H1 (cell line): ENCODE results near the gene AADAC. TPM values are rescaled to one million over a fixed set of nuclear protein-coding genes. Genes with fewer than 3 reads are reported as not detected.

Experiments used
- CTCF ChIA-PET: fragments of 300-600 bp; sonication (Branson Sonifier 250); formaldehyde crosslinking; loops from one replicate; lab custom pipeline; 2021; ENCODE audit not compliant: partially characterized antibody; lab: Charles Lee
- POLR2A ChIA-PET: fragments of 300-600 bp; sonication (Branson Sonifier 250); formaldehyde crosslinking; loops from one replicate; lab custom pipeline; 2021; ENCODE audit warnings: inconsistent platforms; ENCODE audit not compliant: partially characterized antibody; lab: Charles Lee
- DNase-seq, 2 experiments: peaks; one replicate each; pipeline versions ENCODE4 v3.0.0 to v3.0.0-alpha.2; 2010 to 2022; ENCODE audit warnings: low spot score in 2 of 2, low read depth in 1 of 2, mixed read lengths in 1 of 2
- FAIRE-seq: peaks from 2 replicates; lab custom pipeline; 2011; peaks lifted over from hg19 to GRCh38; lab: Jason Lieb, UNC
- H2AFZ ChIP-seq: 2 replicates; pipeline ENCODE4 v1.8.1; 2012; ENCODE audit warnings: low read length, inconsistent platforms
- H2AK5ac ChIP-seq: 2 replicates; pipeline ENCODE4 v1.6.1; 2013; ENCODE audit warnings: low read depth, low read length
- H2BK120ac ChIP-seq: replicated peaks from 2 replicates; pipeline ENCODE3; 2013; ENCODE audit warnings: low read depth, low read length, inconsistent platforms
- H2BK12ac ChIP-seq: 2 replicates; pipeline ENCODE4 v1.6.1; 2013; ENCODE audit warnings: low read depth, low read length
- H2BK15ac ChIP-seq: 2 replicates; pipeline ENCODE4 v1.6.1; 2013; ENCODE audit warnings: low read length
- H2BK20ac ChIP-seq: 2 replicates; pipeline ENCODE4 v1.6.1; 2013; ENCODE audit warnings: low read length
- H2BK5ac ChIP-seq: 2 replicates; pipeline ENCODE4 v1.6.1; 2013; ENCODE audit warnings: low read depth, low read length
- H3K14ac ChIP-seq: 2 replicates; pipeline ENCODE4 v1.6.1; 2013; ENCODE audit warnings: inconsistent platforms; ENCODE audit not compliant: insufficient read length
- H3K18ac ChIP-seq: 2 replicates; pipeline ENCODE4 v1.6.1; 2013; ENCODE audit warnings: low read length; ENCODE audit errors: extremely low read depth
- H3K23ac ChIP-seq: 2 replicates; pipeline ENCODE4 v1.6.1; 2013; ENCODE audit warnings: inconsistent platforms; ENCODE audit not compliant: insufficient read length
- H3K23me2 ChIP-seq: 2 replicates; pipeline ENCODE4 v1.6.1; 2013; ENCODE audit warnings: low read depth, low read length
- H3K27ac ChIP-seq: 2 replicates; pipeline ENCODE4 v1.6.1; 2011; ENCODE audit warnings: low read depth, low read length, inconsistent platforms
- H3K27me3 ChIP-seq, 4 experiments: replicated peaks in 1 of 4; 1 replicate in 1 of 4; 2 replicates in 3 of 4; pipeline versions ENCODE4 v1.6.1 to v1.8.1; 2011 to 2013; ENCODE audit warnings: low read length in 3 of 4, mild to moderate bottlenecking in 3 of 4, inconsistent platforms in 2 of 4, mixed read lengths in 2 of 4, moderate library complexity in 1 of 4; ENCODE audit not compliant: control insufficient read depth in 3 of 4, insufficient read depth in 3 of 4; ENCODE audit errors: extremely low read depth in 1 of 4
- H3K36me3 ChIP-seq, 4 experiments: 2 replicates each; pipeline versions ENCODE4 v1.6.1 to v1.8.1; 2011 to 2013; ENCODE audit warnings: mild to moderate bottlenecking in 4 of 4, low read length in 3 of 4, moderate library complexity in 2 of 4, control low read depth in 1 of 4, inconsistent platforms in 1 of 4; ENCODE audit not compliant: insufficient read depth in 4 of 4, control insufficient read depth in 2 of 4
- H3K4ac ChIP-seq: replicated peaks from 2 replicates; pipeline ENCODE3; 2013; ENCODE audit warnings: low read length, low read depth, mixed read lengths, inconsistent platforms; ENCODE audit not compliant: insufficient read length
- H3K4me1 ChIP-seq, 4 experiments: replicated peaks in 1 of 4; 1 replicate in 1 of 4; 2 replicates in 3 of 4; pipeline versions ENCODE4 v1.6.1 to v1.8.1; 2011 to 2013; ENCODE audit warnings: low read length in 3 of 4, inconsistent platforms in 2 of 4, mixed read lengths in 1 of 4; ENCODE audit not compliant: insufficient read depth in 4 of 4, control insufficient read depth in 3 of 4
- H3K4me2 ChIP-seq, 2 experiments: 2 replicates each; pipeline versions ENCODE4 v1.6.1 to v1.8.1; 2011 to 2013; ENCODE audit warnings: low read depth in 2 of 2, low read length in 2 of 2, control low read depth in 1 of 2, inconsistent platforms in 1 of 2, mild to moderate bottlenecking in 1 of 2; ENCODE audit not compliant: insufficient read depth in 1 of 2
- H3K4me3 ChIP-seq, 4 experiments: fragments of 200-600, 300-600 bp in 1 of 4; sonication (generic), shearing (Covaris generic), sonication (Bioruptor Twin) in 1 of 4; 2 replicates each; pipeline versions ENCODE4 v1.5.1 to v1.8.1; 2011 to 2016; ENCODE audit warnings: low read length in 4 of 4, low read depth in 3 of 4, control low read depth in 2 of 4, inconsistent platforms in 2 of 4, mild to moderate bottlenecking in 2 of 4, mixed read lengths in 1 of 4, moderate library complexity in 1 of 4; ENCODE audit not compliant: insufficient read depth in 2 of 4; ENCODE audit errors: extremely low read depth in 1 of 4
- H3K56ac ChIP-seq: replicated peaks from 2 replicates; pipeline ENCODE3; 2013; ENCODE audit warnings: low read depth, mild to moderate bottlenecking, mixed read lengths, low read length, inconsistent platforms; ENCODE audit not compliant: insufficient read length
- H3K79me1 ChIP-seq: 2 replicates; pipeline ENCODE4 v1.6.1; 2013; ENCODE audit warnings: low read depth, low read length, control low read depth
- H3K79me2 ChIP-seq, 2 experiments: 2 replicates each; pipeline versions ENCODE4 v1.6.1 to v1.8.1; 2012 to 2013; ENCODE audit warnings: low read length in 2 of 2, mild to moderate bottlenecking in 2 of 2, inconsistent platforms in 1 of 2; ENCODE audit not compliant: insufficient read depth in 2 of 2, control insufficient read depth in 1 of 2
- H3K9ac ChIP-seq, 4 experiments: replicated peaks in 1 of 4; 1 replicate in 1 of 4; 2 replicates in 3 of 4; pipeline versions ENCODE4 v1.6.1 to v1.8.1; 2011 to 2013; ENCODE audit warnings: low read depth in 3 of 4, low read length in 3 of 4, control low read depth in 2 of 4, mild to moderate bottlenecking in 2 of 4, moderate library complexity in 2 of 4, inconsistent platforms in 1 of 4; ENCODE audit errors: extremely low read depth in 1 of 4
- H3K9me3 ChIP-seq, 2 experiments: 2 replicates each; pipeline versions ENCODE4 v1.6.1 to v1.8.1; 2012 to 2013; ENCODE audit warnings: mild to moderate bottlenecking in 2 of 2, moderate library complexity in 2 of 2, control low read depth in 1 of 2, inconsistent platforms in 1 of 2, low read depth in 1 of 2, low read length in 1 of 2, mixed read lengths in 1 of 2; ENCODE audit not compliant: insufficient read depth in 2 of 2
- H4K20me1 ChIP-seq, 2 experiments: replicated peaks in 1 of 2; 2 replicates each; pipeline versions ENCODE3 to v1.8.1; 2011 to 2013; ENCODE audit warnings: inconsistent platforms in 2 of 2, low read length in 2 of 2, mild to moderate bottlenecking in 1 of 2; ENCODE audit not compliant: insufficient read depth in 2 of 2, control insufficient read depth in 1 of 2
- H4K5ac ChIP-seq: 2 replicates; pipeline ENCODE4 v1.6.1; 2013; ENCODE audit warnings: low read length, low read depth, mixed read lengths, inconsistent platforms; ENCODE audit not compliant: insufficient read length
- H4K8ac ChIP-seq: 2 replicates; pipeline ENCODE4 v1.8.0; 2013; ENCODE audit warnings: mild to moderate bottlenecking, moderate library complexity, low read length, inconsistent platforms; ENCODE audit not compliant: insufficient read depth; ENCODE audit errors: extremely low read depth
- H4K91ac ChIP-seq: replicated peaks from 2 replicates; pipeline ENCODE3; 2013; ENCODE audit warnings: low read length, mixed read lengths, inconsistent platforms; ENCODE audit not compliant: insufficient read length
- SAP30 ChIP-seq: fragments of 300-600 bp; sonication (generic); IDR thresholded peaks from 2 replicates; pipeline ENCODE4 v1.7.1; 2012; ENCODE audit warnings: low read length, moderate library complexity, mild to moderate bottlenecking, inconsistent platforms; ENCODE audit not compliant: insufficient read depth, insufficient replicate concordance
- TBP ChIP-seq: IDR thresholded peaks from 2 replicates; pipeline ENCODE4 v1.6.1; 2011; ENCODE audit warnings: low read depth, low read length, improper control_type of control experiment
- ZNF274 ChIP-seq: IDR thresholded peaks from 2 replicates; pipeline ENCODE4 v1.7.0; 2012; ENCODE audit warnings: low read length, borderline replicate concordance; ENCODE audit errors: extremely low read depth
- WGBS, 2 experiments: shearing (Covaris generic) in 1 of 2; methylation state at CpG; one replicate each; pipeline versions ENCODE4 v1.1.6 to v1.1.7; 2013 to 2015; ENCODE audit warnings: low lambda C conversion rate in 2 of 2, mixed read lengths in 2 of 2, inconsistent platforms in 1 of 2, low coverage in 1 of 2, missing lambda C conversion rate in 1 of 2; ENCODE audit not compliant: insufficient replicate concordance in 2 of 2, insufficient coverage in 1 of 2, insufficient read length in 1 of 2; ENCODE audit errors: extremely low coverage in 1 of 2, missing lambda C conversion rate in 1 of 2; 5-methylcytosine and 5-hydroxymethylcytosine counted together
- polyA plus RNA-seq, 7 experiments: library from polyadenylated mRNA; depleted of rRNA in 3 of 7; stranded (reverse) in 5 of 7; unstranded in 2 of 7; fragments of >200 nt in 5 of 7; fragments of 200-250 nt in 2 of 7; gene quantifications; 1 replicate in 5 of 7; 2 replicates in 1 of 7; 4 replicates in 1 of 7; pipeline versions ENCODE4 v1.2.1 to v1.2.3, GENCODE V29; 2011 to 2013; ENCODE audit warnings: missing spikeins in 2 of 7, mixed read lengths in 2 of 7
- total RNA-seq: library from RNA; stranded (reverse); fragmentation: NEBNext Ultra II Directional; extraction: Animal tissue kit (Norgen Biotek cat#: 25700); gene quantifications from 2 replicates; pipeline ENCODE4 v1.2.1, GENCODE V29; 2021

Gene AADAC
- total and polyA plus RNA-seq, 2 of the 8 experiments (the other 6 are each of a cell fraction or from before 2014, with no cell fraction given): not detected

DNA sequence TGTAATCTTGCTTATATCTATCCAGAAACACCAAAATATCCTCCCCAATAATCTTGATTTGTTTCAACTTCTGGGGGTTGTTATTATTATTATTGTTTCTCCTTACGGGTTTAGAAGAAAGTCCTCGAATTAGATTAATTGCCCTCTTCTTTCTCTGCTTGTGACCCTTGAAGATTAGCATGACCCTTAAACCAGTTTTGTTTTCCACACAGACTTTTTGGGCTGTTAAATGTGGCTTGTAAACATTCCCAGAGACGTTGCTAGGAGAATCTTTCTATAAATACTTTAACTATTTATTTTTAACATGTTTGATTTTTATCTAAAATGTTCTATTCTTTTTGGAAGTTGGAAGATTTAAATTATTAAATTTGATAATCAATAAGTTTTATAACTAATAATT lies 55.3 kb downstream of the AADAC start:
- Histone ChIP-seq H3K56ac (no peak overlapping the region), H4K8ac (no peak overlapping the region), H3K18ac (no peak overlapping the region), H2BK20ac (no peak overlapping the region), H3K14ac (no peak overlapping the region), H2BK120ac (no peak overlapping the region), H3K4ac (no peak overlapping the region), H4K91ac (no peak overlapping the region), H2BK15ac (no peak overlapping the region), H3K27me3 (no peaks in the 10 kb centered on the region), H3K79me1 (no peaks in the 10 kb centered on the region), H3K4me1 (no peaks in the 10 kb centered on the region), H2AFZ (no peak overlapping the region), H3K9me3 (no peaks in the 10 kb centered on the region), H4K20me1 (no peaks in the 10 kb centered on the region), H2AK5ac (no peak overlapping the region), H3K4me3 (no peak overlapping the region), H3K9ac (no peak overlapping the region), H3K23me2 (no peaks in the 10 kb centered on the region), H2BK5ac (no peak overlapping the region), H2BK12ac (no peak overlapping the region), H3K23ac (no peak overlapping the region), H3K4me2 (no peak overlapping the region), H3K36me3 (no peaks in the 10 kb centered on the region), H4K5ac (no peak overlapping the region), H3K27ac (no peak overlapping the region), H3K79me2 (no peaks in the 10 kb centered on the region)
- 82% methylated on average over 3 of the region's 3 CpGs; no CpG with 5 or more reads in 1 of the 2 experiments for WGBS, 2 experiments
- TF ChIP-seq TBP (no peak), ZNF274 (no peak), SAP30 (no peak)
- CTCF ChIA-PET: no interaction called here
- DNase-seq: no peak
- POLR2A ChIA-PET: no interaction called here
- FAIRE-seq: no peak
